NCI-H1105 treated with DMSO at 0.1 percent for 48 hours (cell line): Measurements from ENCODE around the gene PIGQ.

Experiments
- DNase-seq: peaks from one replicate; lab custom pipeline; 2025; lab: John Stamatoyannopoulos, UW

The PIGQ gene

DNA sequence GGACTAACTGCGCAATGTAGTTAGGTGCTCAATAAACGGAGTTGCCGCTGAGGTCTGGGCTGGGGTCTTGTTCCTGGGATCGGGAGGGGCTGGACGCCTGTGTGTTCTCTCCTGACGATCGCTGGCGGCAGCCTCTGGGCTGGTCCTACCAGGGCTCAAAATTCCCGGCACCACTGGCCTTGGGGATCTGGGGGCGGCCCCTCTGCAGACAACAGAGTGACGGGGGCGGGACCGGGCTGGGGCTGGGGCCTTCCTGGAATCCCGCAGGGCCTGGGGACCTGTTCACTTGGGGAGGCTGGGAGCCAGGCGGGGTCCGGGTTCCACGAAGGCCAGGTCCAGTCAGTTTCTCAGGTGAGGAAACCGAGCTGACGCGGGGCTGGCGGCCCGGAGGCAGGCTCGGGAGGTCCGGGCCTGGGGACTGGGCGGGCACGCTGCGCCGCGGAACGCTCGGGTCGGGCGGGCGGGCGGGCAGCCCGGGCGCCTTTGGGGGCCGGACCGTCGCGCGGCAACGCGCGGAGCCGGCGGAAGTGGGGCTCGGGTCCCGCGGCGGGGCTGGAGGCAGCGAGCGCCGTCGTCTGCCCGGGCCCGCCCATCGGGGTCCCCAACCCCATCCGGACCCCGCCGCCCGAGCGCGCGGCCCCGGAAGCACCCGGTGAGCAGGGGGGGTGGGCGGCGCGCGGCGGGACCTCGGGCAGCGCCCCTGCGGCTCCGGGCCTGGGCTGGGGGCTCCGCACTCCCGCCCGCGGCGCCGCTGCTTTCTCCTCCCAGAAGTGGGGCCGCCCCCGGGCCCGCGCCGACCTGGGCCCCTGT, at the start of gene PIGQ:
Gene PIGQ, plus strand, starts transcription at position 524 of the 810 bp plus-strand sequence. CDS start 4,107 bp downstream, outside the sequence.
- peak; percentile 7 for DNase-seq

DNA sequence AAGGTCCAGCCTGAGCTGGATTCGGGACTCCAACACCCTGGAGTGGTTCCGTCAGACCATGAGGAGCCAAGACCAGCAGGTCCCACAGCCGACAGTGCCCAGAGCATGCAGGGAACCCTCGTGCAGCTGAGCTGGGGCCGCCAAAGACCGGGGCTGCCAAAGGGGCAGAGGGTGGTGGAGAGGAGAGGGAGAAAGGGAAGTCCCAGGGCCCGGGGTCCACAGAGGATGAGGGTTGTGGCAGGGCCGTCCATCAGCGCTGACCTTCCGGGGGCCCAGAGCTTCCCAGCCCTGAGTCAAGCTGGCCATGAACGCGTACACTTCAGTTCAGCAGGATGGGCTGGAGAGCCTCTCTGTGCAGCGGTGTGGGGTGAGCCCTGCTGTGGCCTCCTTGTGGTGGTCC, 48.9 kb upstream of the PIGQ start:
- no peak for DNase-seq

DNA sequence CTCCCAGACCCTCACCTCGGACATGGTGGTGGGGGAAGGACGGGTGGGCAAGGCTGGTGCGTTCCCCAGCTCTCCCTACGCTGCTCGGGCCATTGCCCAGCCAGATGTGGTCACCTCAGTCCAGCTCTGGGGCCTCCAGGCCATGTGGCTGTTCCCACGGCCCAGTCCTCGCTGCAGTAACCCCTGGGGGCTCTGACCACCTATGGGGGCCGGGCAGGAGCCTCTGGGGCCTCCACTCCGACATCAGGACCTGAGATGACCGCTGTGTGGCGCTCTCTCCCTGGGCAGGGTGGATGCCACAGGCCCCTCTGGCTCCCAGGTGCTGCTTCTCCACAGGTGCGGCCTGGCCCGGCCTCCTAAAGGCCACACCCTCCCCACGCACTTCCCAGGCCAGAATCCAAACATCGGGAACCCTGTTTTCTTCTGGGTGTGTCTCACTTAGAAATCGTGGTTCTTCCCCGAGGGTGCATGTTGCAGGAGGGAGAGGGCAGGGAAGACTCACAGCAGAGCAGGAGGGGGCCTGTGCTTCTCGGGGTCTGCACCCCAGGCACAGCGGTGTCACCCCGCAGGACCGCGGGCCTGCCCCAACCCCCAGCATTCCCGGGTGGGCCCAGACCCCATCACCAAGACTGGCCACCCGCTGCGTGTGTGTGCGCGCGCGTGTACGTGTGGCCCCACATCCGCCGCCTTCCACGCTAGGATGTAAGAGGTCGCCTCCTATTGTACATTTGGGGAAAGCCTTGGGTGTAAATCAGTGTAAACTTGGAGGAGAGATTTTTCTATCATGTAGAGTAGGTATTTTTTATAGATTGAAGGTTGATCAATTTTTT, 48.2 kb upstream of the PIGQ start:
- DNase-seq: no peak

DNA sequence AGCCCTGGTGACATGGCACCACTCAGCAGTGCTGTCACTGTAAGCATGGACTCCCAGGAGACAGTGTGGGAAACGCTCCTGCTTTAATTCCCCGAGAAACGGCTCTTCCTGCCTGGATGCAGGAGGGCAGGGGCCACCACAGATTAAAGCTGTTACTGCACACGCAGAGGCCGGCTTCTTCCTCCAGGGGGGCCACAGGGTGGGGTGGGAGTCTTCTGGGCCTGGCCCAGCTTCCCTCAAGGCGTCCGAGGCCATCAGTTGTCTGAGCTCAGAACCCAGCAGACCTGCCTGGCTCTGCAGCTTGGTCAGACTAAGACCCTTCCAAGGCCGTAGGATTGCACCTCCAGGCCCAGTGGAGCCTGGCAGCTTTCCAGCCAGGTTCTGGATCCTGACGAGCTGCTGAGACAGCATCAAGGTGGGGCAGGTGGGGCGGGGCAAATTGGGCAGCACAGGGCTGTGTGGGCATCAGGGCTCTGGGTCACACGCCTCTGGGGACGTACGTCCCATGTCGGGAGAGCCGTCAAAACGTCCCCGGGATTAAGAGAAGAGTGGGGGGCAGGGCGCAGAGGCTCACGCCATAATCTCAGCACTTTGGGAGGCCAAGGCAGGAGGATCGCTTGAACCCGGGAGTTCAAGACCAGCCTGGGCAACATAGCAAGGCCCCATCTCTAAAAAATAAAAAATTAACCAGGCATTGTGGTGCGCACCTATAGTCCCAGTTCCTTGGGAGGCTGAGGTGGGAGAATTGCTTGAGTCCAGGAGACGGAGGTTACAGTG, 47.3 kb upstream of the PIGQ start:
- DNase-seq: no peak

DNA sequence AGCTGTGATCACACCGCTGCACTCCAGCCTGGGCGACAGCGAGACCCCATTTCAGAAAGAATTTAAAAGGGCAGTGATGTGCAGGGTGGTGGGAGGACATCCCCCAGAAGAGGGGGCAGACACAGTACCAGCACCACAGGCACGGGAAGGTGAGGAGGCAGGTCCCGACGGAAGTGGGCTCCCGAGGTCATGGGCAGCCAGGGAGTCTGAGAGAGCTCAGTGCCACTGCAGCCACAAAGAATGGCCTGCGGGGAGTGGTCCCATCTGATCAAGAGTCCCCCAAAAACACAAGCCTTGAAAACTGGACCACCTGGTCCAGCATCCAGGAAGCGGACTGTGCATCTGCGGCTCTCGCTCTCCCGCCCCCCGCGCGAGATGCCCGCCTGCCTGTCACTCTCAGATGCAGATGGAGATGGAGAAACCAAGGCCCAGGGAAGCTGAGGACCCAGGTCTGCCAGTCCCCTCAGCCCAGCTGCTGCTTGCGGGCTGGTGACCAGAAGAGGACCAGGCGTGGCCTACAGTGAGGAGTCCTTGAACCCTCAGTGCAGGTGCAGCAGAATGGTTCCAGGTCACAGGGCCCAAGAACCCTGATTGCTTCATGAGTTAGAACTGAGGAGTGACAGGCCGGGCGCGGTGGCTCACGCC, 46.5 kb upstream of the PIGQ start:
- no peak for DNase-seq

DNA sequence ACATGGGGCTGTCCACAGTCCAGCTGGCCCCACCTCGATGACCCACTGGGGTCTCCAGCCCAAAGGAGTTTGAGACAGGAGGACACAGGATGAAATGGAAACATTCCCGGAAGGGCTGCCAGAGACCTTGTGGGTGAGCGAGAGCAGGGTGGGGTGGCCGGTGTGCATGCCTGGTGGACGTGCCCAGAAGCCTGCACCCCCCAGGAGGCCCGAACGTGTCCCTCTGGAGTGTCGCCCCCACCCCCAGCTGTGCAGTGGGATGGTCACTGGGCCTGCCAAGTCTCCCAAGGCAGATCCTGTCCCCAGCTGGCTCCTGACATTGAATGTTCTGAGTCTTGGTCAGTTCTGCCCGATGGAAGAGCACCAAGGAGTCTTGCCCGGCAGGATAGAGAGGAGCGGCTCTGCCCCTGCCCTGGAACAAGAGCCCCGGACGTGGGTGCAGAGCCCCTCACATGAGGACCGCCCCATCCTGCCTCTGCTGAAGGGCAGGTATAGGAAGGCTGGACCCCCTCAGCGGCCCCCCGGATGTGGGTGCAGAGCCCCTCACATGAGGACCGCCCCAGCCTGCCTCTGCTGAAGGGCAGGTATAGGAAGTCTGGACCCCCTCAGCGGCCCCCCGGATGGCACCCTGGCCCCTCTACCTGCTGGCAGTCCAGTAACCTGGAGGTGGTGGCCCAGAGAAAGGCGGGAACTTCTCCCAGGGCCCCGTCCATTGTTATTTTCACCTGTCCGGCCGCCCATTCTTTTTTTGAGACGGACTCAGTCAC, 45.3 kb upstream of the PIGQ start:
- DNase-seq: no peak

DNA sequence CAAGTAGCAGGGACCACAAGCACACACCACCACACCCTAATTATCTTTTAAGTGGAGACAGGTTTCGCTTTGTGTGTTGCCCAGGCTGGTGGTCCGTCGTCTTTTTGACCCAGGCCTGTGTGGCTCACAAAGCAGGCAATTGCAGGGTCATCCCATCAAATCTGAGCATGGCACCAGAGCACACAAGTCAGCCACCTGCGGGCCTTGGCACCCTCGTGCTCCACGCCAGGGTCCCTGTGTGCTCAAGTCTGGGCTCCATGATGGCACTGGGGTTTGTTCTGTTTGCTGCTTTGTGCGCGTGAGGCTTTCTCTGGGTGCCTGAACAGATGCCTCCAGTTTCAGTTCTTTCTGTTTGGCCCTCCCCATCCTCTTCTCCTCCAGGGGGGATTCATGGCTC, 44.6 kb upstream of the PIGQ start:
- no peak for DNase-seq

DNA sequence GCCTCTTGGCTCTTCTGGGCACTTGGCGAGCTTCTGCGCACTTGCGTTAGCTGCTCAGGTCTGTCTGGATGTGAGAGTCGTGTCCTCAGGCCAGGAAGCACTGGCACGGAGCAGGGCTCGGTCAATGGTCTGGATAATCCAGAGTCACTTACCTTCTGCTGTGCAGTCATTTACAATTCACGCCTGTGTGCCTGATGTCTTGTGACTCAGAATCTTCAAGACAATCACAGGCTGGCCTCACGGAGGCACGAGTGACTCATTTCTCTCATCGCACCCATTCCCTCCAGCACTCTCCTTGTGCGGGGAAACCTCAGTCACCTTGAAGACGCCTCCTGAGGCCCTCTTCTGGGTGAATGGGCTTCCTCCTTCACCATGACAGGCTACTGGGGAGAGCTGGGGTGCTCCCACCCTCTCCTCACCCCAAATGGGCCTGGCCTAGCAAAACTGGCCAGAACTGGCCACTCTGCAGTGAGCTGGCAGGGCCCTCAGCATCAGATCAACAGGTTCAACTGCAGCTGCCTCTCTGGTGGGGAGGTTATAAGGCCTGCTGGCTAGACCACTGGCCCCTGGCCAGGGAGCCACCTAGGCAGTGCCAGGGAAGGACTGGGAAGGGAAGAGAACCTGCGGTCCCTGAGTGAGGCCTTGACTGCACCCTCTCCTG, 44.1 kb upstream of the PIGQ start:
- DNase-seq: no peak

DNA sequence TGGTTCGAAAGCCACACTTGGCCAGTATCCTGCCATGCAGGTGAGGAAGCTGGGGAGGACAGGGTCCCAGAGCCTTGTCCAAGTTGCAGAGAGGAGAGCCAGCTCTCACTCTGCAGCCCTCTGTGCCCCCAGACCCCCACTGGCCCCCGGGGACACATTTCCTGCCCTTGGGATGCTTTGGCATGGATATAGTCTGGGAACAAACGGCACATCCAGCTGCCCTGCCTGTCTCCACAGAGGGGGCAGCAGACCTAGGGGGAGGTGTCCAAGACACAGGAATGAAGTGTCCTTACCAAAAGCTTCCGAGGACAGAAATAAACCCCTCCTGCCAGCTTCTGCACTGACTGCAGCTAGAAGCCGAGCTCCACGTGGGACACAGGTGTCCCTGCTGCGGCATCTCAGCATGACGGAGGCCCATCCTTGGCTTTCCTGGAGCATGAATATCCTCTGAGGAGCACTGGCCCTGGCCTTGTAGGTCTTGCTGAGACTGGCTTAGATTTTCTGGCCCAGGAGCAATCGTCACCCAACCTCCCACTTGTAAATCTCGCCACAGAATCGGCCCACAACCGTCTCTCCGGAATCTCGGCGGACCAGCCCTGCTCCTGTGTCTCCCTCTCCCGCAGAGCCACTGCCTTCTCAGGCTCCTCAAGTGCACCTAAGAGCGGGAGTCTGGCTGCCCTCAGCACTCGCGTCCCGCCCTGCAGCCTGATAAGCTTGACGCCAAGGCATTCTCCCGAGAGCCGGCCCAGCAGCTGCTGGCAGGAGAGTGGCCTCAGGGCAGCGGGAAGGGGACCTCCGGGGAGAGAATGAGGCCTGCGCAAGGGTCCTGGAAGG, 43.4 kb upstream of the PIGQ start:
- DNase-seq: peak; percentile 21

DNA sequence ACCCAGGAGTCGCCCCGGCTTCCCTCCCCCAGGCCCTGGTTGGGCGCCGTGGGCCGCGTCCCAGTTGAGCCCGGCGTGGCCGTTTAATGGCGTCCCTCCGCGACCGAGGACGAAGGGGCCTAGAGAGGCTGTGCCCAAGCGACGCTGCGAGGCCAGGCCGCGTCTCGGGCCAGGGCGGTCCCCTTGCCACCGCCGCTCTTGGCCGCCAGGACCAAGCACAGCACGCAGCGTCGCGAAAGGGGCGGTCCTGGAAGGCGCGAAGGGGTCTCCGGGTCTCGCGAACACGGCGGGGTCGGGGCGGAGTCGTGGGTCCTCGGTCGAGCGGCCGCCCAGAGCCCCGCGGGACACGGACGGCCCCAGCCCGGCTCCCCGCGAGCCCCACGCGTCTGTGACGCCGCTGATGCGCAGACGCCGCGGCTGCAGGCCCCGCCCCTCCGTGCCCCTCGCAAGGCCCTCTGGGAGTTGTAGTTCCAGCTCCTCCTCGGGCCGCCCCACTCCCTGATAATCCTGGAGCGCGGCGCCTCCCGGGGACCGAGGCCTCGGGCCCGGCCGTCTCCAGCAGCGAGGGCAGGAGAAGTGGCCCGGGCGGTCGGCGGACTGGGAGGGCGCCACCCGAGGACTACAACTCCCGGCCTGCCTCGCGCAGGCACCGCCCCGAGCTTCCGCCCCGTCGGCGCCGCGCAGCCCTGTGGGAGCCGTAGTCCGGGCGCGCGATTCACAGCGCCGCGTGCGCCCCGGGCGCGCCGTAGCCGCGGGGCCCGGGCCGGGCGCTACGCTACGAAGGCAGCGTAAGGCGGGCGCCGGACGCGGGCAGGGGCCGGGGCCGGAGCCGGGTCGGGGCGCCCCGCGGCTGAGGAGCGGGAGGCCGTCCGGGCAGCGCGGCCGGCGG, 42.5 kb upstream of the PIGQ start, which contains the start of gene CAPN15:
Gene CAPN15, plus strand, starts transcription at position 698 of the 889 bp plus-strand sequence. CDS start 19,127 bp downstream, outside the sequence.
- peak; percentile 75 for DNase-seq

DNA sequence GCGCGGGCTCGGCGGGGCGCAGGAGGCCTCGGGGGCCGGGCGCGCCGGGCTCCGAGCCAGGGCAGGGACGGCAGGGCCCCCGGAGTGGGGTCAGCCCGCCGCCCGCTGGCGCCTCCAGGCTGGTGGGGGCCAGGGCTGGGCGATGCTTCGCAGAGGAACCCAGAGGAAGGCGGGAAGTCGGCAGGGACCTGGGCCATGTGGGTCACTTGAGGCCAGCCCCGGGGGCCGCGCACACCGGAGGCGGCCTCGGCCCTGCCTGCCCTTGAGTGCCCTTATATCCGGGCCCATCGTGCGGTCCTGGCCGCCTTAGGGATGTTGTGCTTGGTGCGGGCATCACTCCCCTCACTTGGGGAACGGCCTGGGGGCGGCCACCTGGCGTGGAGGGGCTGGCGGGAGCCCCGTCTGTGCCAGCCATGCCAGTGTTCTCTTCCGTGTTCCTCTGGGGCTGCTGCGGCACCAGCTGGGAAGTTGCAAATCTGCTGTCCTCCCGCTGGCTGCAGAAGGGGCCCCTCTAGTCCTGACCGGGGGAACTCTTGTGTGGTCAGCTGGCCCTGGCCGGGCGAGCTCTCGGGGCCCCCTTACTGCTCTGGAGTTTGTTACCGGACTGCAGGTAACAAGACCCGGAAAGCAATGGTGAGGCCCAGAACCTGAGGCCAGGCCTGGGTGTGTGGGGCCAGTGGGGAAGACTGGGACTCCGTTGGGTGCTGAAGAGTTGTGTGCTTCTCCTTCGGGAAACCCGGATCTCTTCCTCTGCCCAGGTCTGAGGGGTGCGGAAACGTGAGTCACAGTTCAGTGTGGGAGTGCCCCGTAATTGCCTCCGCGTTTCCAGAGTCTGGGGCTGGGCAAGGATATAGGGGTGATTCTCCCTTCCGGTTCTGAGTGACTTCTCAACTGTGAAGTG, 41.4 kb upstream of the PIGQ start:
- no peak for DNase-seq

DNA sequence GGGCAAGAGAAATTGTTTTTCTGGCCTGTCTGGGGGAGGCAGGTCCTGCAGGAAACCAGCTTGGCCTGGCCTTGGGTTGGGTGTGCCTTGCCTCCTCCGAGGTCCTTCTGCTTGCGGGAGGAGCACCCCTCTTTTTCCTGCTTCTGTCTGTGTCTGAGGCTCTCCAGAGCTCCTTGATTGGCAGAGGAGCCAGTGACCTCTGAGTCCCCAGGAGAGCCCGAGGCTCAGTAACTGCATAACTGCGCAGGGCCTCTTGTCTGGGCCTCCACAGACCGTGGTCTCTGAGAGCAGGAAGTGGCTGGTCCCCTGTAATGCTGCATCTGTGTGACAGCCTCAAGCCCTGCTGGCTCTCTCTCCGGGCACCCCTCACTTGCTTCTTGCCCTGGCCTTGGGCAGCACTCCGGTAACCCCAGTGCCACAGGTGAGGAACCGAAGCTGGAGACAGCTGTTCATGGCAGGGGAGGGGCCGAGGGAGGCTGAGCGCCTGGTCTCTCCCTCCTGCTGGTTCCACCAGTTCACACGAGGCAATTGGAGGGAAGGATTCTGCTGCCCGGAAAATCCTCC, 40.7 kb upstream of the PIGQ start:
- DNase-seq: no peak

DNA sequence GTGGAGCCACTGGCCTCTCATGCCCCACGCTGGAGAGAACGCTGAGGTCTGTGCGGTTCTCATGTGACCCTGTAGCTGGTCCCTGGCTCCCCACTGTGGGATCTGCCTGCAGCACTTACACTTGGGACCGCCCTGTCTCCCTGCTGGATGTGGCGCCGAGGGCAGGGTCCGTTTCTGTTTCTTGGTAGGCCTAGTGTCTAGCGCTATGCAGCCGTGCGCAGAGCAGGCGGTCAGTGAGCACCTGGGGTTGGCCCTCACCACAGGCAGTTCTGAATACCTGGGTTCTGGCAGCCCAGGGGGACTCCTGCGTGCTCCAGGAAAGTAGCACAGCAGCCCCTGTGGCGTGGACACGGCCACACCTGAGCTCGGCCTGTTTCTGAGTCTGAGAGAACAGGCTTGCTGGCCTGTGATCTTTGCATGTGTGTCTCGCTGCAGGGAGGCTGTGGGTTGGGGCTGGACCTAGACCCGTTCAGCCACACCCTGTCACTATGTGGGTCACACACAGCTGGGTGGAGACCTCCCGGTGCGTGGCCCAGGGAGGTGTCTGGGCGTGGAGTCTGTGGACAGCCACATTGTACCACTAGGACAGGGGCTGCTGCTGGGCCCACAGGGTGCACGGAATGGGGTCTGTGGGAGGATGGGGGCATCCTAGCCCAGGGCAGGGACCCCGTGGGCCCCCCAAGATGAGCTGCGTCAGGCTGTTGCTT, 39.5 kb upstream of the PIGQ start:
- no peak for DNase-seq

DNA sequence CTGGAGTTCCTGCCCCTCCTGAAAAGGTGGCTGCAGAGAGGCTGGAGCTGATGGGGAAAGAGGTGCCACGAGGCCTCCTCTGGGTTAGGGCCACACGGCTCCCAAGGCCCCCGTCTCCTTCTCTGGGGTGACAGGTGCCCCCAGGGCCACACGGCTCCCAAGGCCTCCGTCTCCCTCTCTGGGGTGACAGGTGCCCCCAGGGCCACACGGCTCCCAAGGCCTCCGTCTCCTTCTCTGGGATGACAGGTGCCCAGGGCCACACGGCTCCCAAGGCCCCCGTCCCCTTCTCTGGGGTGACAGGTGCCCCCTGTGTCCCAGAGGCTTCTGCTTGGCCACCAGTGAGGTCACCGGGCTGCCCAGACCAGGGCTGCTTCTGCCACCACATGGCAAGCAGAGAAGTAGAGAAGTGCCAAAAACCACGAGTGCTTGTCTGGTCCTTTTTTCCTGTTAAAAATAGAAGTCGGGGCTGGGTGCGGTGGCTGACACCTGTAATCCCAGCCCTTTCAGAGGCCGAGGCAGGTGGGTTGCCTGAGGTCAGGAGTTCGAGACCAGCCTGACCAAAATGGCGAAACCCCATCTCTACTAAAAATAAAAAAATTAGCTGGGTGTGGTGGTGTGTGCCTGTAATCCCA, 38.2 kb upstream of the PIGQ start:
- DNase-seq: no peak

DNA sequence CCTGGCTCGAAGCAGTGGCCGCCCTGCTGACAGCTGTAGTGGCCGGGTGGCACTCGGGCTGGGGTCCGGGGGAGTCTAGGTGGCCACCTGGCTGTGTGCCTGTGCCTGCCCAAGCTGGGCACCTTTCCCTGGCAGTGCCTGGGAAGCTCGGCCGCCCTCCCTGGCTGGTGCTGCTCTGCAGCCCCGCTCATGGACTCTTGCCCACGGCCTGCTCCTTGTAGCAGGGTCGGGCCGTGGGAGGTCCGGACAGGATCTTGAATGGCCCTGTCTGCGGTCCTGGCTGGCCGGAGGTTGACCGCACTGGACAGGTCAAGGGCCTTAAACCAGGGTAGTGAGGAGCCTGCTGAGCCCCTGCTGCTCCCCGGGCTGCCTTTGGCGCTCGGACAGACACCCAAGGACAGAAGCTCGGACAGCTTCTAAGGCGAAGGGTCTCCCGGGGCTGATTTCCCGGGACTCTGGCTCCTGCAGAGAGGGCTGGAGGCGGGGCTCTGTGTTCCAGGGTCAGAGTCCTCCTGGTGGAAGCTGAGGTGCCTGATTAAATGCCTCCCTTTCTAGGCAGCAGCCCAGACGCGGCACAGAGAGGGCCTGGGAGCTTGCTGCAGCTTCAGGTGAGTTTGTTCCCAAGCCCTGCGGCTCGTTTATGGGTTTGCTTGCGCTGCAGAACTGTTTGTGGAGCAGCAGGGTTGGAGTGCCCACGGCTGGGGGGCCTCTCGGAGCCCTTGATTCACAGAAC, 36.2 kb upstream of the PIGQ start:
- no peak for DNase-seq
